CD4-positive, alpha-beta T cell treated with Interleukin-4 for 4 hours (primary cell): Measurements from ENCODE around the gene FRAT2.

ENCODE experiments used
- DNase-seq: peaks from one replicate; pipeline ENCODE4 v3.0.0-alpha.2; 2020

FRAT2 gene

GRCh38 chr10:97334370-97335175 is at the start of gene FRAT2:
FRAT2 (minus strand) TSS chr10:97334729; CDS start chr10:97334572, 157 bp downstream.
- peak; percentile 85 for DNase-seq

- no peak for DNase-seq
Observed at GRCh38 chr10:97384156-97384555, 49.6 kb upstream of the FRAT2 start.

GRCh38 chr10:97383159-97383558 is 48.6 kb upstream of the FRAT2 start:
- DNase-seq: no peak

GRCh38 chr10:97381626-97382025 is 47.1 kb upstream of the FRAT2 start:
- DNase-seq: no peak

- no peak for DNase-seq
Observed at GRCh38 chr10:97380516-97380915, 46.0 kb upstream of the FRAT2 start.

- DNase-seq: no peak
Observed at GRCh38 chr10:97378933-97379921, 44.7 kb upstream of the FRAT2 start.

- DNase-seq: no peak
Observed at GRCh38 chr10:97376413-97376812, 41.9 kb upstream of the FRAT2 start.

- DNase-seq: no peak
Observed at GRCh38 chr10:97373456-97373855, 38.9 kb upstream of the FRAT2 start.

GRCh38 chr10:97372233-97372875 is 37.8 kb upstream of the FRAT2 start:
- no peak for DNase-seq

GRCh38 chr10:97371696-97372095 is 37.2 kb upstream of the FRAT2 start:
- no peak for DNase-seq

- DNase-seq: no peak
Observed at GRCh38 chr10:97367126-97367649, 32.7 kb upstream of the FRAT2 start.

GRCh38 chr10:97366572-97366971 is 32.0 kb upstream of the FRAT2 start:
- no peak for DNase-seq

- no peak for DNase-seq
Observed at GRCh38 chr10:97365761-97366351, 31.3 kb upstream of the FRAT2 start.

GRCh38 chr10:97363071-97363470 is 28.5 kb upstream of the FRAT2 start:
- no peak for DNase-seq

GRCh38 chr10:97362310-97363033 is 27.9 kb upstream of the FRAT2 start:
- no peak for DNase-seq

GRCh38 chr10:97361537-97361901 is 27.0 kb upstream of the FRAT2 start:
- no peak for DNase-seq

GRCh38 chr10:97360705-97361536 is 26.4 kb upstream of the FRAT2 start:
- DNase-seq: no peak

GRCh38 chr10:97358781-97359180 is 24.3 kb upstream of the FRAT2 start:
- no peak for DNase-seq

GRCh38 chr10:97358349-97358748 is 23.8 kb upstream of the FRAT2 start:
- DNase-seq: no peak

GRCh38 chr10:97356918-97357317 is 22.4 kb upstream of the FRAT2 start:
- no peak for DNase-seq

- DNase-seq: no peak
Observed at GRCh38 chr10:97356318-97356914, 21.9 kb upstream of the FRAT2 start.
